ENCODE data around the gene MIA2.

GRCh38 chr14:39246618-39247017, 12.9 kb downstream of the MIA2 start:
- TF ChIP-seq CTCF (IDR thresholded peaks at IDR 0.05) (no peak), EZH2 (IDR thresholded peaks at IDR 0.05; ENCODE audit: borderline replicate concordance, insufficient read depth, low read depth, low read length, poor library complexity, severe bottlenecking) (no peak)
